HG02798 (cell line): ENCODE data around the gene PIP5K1C.
"Not testable (repeated sequence)": the region's sequence is repeated elsewhere in the genome, so short reads cannot be mapped to it uniquely, and the experiment has no call there.

ENCODE experiments used
- ATAC-seq: cut with Tn5 transposase; IDR thresholded peaks from one replicate; pipeline ENCODE4 v1.9.1; 2021; ENCODE audit warnings: mild to moderate bottlenecking; ENCODE audit not compliant: unreplicated experiment, poor library complexity

PIP5K1C gene

GRCh38 chr19:3648037-3648905, 52.0 kb downstream of the PIP5K1C start:
- no peak for ATAC-seq

GRCh38 chr19:3647102-3647501, 53.2 kb downstream of the PIP5K1C start:
- ATAC-seq, result not testable (repeated sequence)

GRCh38 chr19:3646336-3647092, 53.8 kb downstream of the PIP5K1C start:
- ATAC-seq, result no peak

GRCh38 chr19:3645726-3646125, 54.5 kb downstream of the PIP5K1C start:
- no peak for ATAC-seq

GRCh38 chr19:3645067-3645396, 55.2 kb downstream of the PIP5K1C start:
- no peak for ATAC-seq

- ATAC-seq, result no peak
Measured at GRCh38 chr19:3644351-3645066, 55.8 kb downstream of the PIP5K1C start.

GRCh38 chr19:3643674-3644313, 56.5 kb downstream of the PIP5K1C start:
- ATAC-seq, result no peak

GRCh38 chr19:3642987-3643673, 57.1 kb downstream of the PIP5K1C start:
- ATAC-seq, result no peak

GRCh38 chr19:3642296-3642695, 58.0 kb downstream of the PIP5K1C start:
- ATAC-seq, result no peak

- no peak for ATAC-seq
Measured at GRCh38 chr19:3641515-3642269, 58.6 kb downstream of the PIP5K1C start.

GRCh38 chr19:3639479-3639878, 60.8 kb downstream of the PIP5K1C start:
- no peak for ATAC-seq

GRCh38 chr19:3638208-3639193, 61.8 kb downstream of the PIP5K1C start:
- no peak for ATAC-seq

GRCh38 chr19:3637621-3638020, 62.6 kb downstream of the PIP5K1C start:
- no peak for ATAC-seq

- ATAC-seq, result no peak
Measured at GRCh38 chr19:3636962-3637361, 63.3 kb downstream of the PIP5K1C start.

- ATAC-seq, result no peak
Measured at GRCh38 chr19:3636506-3636905, 63.8 kb downstream of the PIP5K1C start.

GRCh38 chr19:3634496-3635045, 65.7 kb downstream of the PIP5K1C start:
- ATAC-seq, result no peak

- no peak for ATAC-seq
Measured at GRCh38 chr19:3633559-3633988, 66.7 kb downstream of the PIP5K1C start.
